Naive thymus-derived CD4-positive, alpha-beta T cell (primary cell): ENCODE measurements around the gene CFAP99. TPM values are rescaled to one million over a fixed set of nuclear protein-coding genes. Genes with fewer than 3 reads are reported as not detected.

Experiments used
- ATAC-seq: fragments of 150-1000 bp; cut with Tn5 transposase; 2 replicates; pipeline ENCODE4 v1.10.0; 2021; ENCODE audit warnings: mild to moderate bottlenecking, moderate library complexity
- CTCF ChIA-PET: fragments of 350-600 bp; sonication (Branson Sonifier 250); formaldehyde crosslinking; loops from one replicate; lab custom pipeline; 2021; ENCODE audit warnings: antibody characterized with exemption; lab: Charles Lee
- POLR2A ChIA-PET: fragments of 350-600 bp; sonication (Branson Sonifier 250); formaldehyde crosslinking; loops from one replicate; lab custom pipeline; 2021; ENCODE audit warnings: antibody characterized with exemption, inconsistent platforms; lab: Charles Lee
- DNase-seq, 9 donors: peaks; one replicate each; pipeline versions ENCODE4 v3.0.0 to v3.0.0-alpha.2; 2020 to 2022; ENCODE audit warnings: mixed read lengths in 1 of 9
- H3K27ac ChIP-seq: one replicate; pipeline ENCODE4 v1.7.0; 2013; ENCODE audit warnings: mild to moderate bottlenecking, low read depth, low read length, moderate library complexity
- H3K27me3 ChIP-seq, 2 donors: one replicate each; pipeline ENCODE4 v1.7.0; 2013; ENCODE audit warnings: low read length in 2 of 2, mild to moderate bottlenecking in 2 of 2, moderate library complexity in 2 of 2; ENCODE audit not compliant: control insufficient read depth in 2 of 2, insufficient read depth in 2 of 2
- H3K36me3 ChIP-seq, 3 experiments: 1 replicate in 2 of 3; 2 replicates in 1 of 3; pipeline ENCODE4 v1.7.0; 2013; ENCODE audit warnings: low read length in 3 of 3, mild to moderate bottlenecking in 3 of 3, moderate library complexity in 1 of 3; ENCODE audit not compliant: insufficient read depth in 3 of 3, control insufficient read depth in 2 of 3
- H3K4me1 ChIP-seq, 2 donors: one replicate each; pipeline ENCODE4 v1.7.0; 2013; ENCODE audit warnings: low read length in 2 of 2, mild to moderate bottlenecking in 2 of 2, moderate library complexity in 1 of 2; ENCODE audit not compliant: control insufficient read depth in 2 of 2, insufficient read depth in 2 of 2
- H3K4me3 ChIP-seq: 2 replicates; pipeline ENCODE4 v1.7.0; 2013; ENCODE audit warnings: mild to moderate bottlenecking, low read length
- H3K9me3 ChIP-seq, 3 experiments: 1 replicate in 2 of 3; 2 replicates in 1 of 3; pipeline ENCODE4 v1.7.0; 2013; ENCODE audit warnings: low read length in 3 of 3; ENCODE audit not compliant: control insufficient read depth in 2 of 3
- H3K27ac Mint-ChIP-seq, 9 donors: one replicate each; pipeline ENCODE4 v1.8.0; 2020 to 2022; ENCODE audit warnings: mixed read lengths in 9 of 9, mild to moderate bottlenecking in 8 of 9, moderate library complexity in 5 of 9, inconsistent platforms in 2 of 9
- H3K27me3 Mint-ChIP-seq, 5 donors: one replicate each; pipeline ENCODE4 v1.8.0; 2021 to 2022; ENCODE audit warnings: mixed read lengths in 5 of 5, mild to moderate bottlenecking in 1 of 5
- H3K36me3 Mint-ChIP-seq, 5 donors: one replicate each; pipeline ENCODE4 v1.8.0; 2020 to 2022; ENCODE audit warnings: mixed read lengths in 5 of 5, mild to moderate bottlenecking in 3 of 5, inconsistent platforms in 1 of 5
- H3K4me1 Mint-ChIP-seq, 7 donors: one replicate each; pipeline ENCODE4 v1.8.0; 2020 to 2022; ENCODE audit warnings: mixed read lengths in 7 of 7, mild to moderate bottlenecking in 3 of 7, inconsistent platforms in 1 of 7
- H3K4me3 Mint-ChIP-seq, 10 donors: one replicate each; pipeline ENCODE4 v1.8.0; 2020 to 2022; ENCODE audit warnings: mild to moderate bottlenecking in 10 of 10, mixed read lengths in 10 of 10, moderate library complexity in 6 of 10, inconsistent platforms in 2 of 10
- H3K9me3 Mint-ChIP-seq, 11 donors: one replicate each; pipeline ENCODE4 v1.8.0; 2020 to 2022; ENCODE audit warnings: mixed read lengths in 11 of 11, mild to moderate bottlenecking in 4 of 11, inconsistent platforms in 1 of 11, moderate library complexity in 1 of 11
- intact Hi-C, 2 donors: fragments of 100-400 bp; cut with micrococcal nuclease; formaldehyde crosslinking; loops; one replicate each; pipeline ENCODE4 v1.15.1; 2023
- polyA plus RNA-seq, 2 donors: library from polyadenylated mRNA; unstranded; fragments of 300-500 nt; fragmentation: Illumina TruSeq; gene quantifications; one replicate each; pipeline ENCODE4 v1.2.3, GENCODE V29; 2021
- total RNA-seq, 6 experiments: library from RNA in 5 of 6; stranded (reverse) in 5 of 6; gene quantifications; 1 replicate in 5 of 6; 2 replicates in 1 of 6; pipeline ENCODE4 v1.2.3 and lab custom pipeline; 2021 to 2026

Gene CFAP99
- total and polyA plus RNA-seq, 7 experiments from 2014 or later, result 0.12 to 0.27 TPM; not detected in 5

- H3K27ac Mint-ChIP-seq, result peak overlapping the region in 4 of 9 donors; percentile 19 to 74 (median 52)
Observed at GRCh38 chr4:2501034-2501594, 82.4 kb downstream of the CFAP99 start.

GRCh38 chr4:2503809-2504208 lies 85.1 kb downstream of the CFAP99 start:
- ATAC-seq (no peak), DNase-seq (no peak)
- H3K9me3 ChIP-seq, result no peaks in the 10 kb centered on the region
- Mint-ChIP-seq H3K4me3 (no peak overlapping the region), H3K36me3 (peaks cover 3 to 36% (median 13%) of the 10 kb centered on the region in 5 donors), H3K9me3 (peaks cover 0 to 1% (median 0%) of the 10 kb centered on the region in 11 donors), H3K4me1 (peaks cover 0 to 23% (median 10%) of the 10 kb centered on the region in 7 donors), H3K27me3 (no peaks in the 10 kb centered on the region), H3K27ac (peak overlapping the region in 3 of 9 donors; percentile 10 to 67 (median 62))
- H3K27me3 ChIP-seq, result no peaks in the 10 kb centered on the region
- no peak overlapping the region for H3K27ac ChIP-seq
- H3K36me3 ChIP-seq, result peaks cover 7 to 77% (median 8%) of the 10 kb centered on the region in 3 experiments
- POLR2A ChIA-PET, result interaction anchor here (0.8 kb wide), 1 partner anchor 35 kb away, joined by 3 read pairs; the partner anchor contains the start of gene RNF4
- CTCF ChIA-PET, result no interaction called here
- H3K4me1 ChIP-seq, result no peaks in the 10 kb centered on the region
- intact Hi-C loops, result loop anchor here in 1 of 2 donors (5.0 kb wide), 1 partner anchor 37 kb away; the partner anchor contains the start of gene RNF4
- H3K4me3 ChIP-seq, result no peak overlapping the region

More at GRCh38 chr4:2501034-2501594, 82.4 kb downstream of the CFAP99 start:
- intact Hi-C loops, result loop anchor here in 1 of 2 donors (5.0 kb wide), 1 partner anchor 34 kb away; the partner anchor contains the start of gene RNF4
- peaks cover 4 to 13% (median 5%) of the 10 kb centered on the region in 7 donors for H3K4me1 Mint-ChIP-seq
- peaks cover 3 to 38% (median 18%) of the 10 kb centered on the region in 5 donors for H3K36me3 Mint-ChIP-seq
- H3K9me3 Mint-ChIP-seq, result peaks cover 0 to 1% (median 0%) of the 10 kb centered on the region in 11 donors
- ChIA-PET CTCF (no interaction called here), POLR2A (no interaction called here)
- H3K4me3 Mint-ChIP-seq, result no peak overlapping the region
- Histone ChIP-seq H3K4me1 (no peaks in the 10 kb centered on the region), H3K4me3 (no peak overlapping the region), H3K36me3 (peaks cover 20 to 82% (median 22%) of the 10 kb centered on the region in 3 experiments), H3K27ac (no peak overlapping the region), H3K9me3 (no peaks in the 10 kb centered on the region), H3K27me3 (no peaks in the 10 kb centered on the region)
- DNase-seq (no peak), ATAC-seq (no peak)
- H3K27me3 Mint-ChIP-seq, result no peaks in the 10 kb centered on the region

- Histone ChIP-seq H3K4me3 (no peak overlapping the region), H3K27me3 (no peaks in the 10 kb centered on the region), H3K27ac (no peak overlapping the region), H3K9me3 (no peaks in the 10 kb centered on the region), H3K36me3 (peaks cover 0 to 71% (median 14%) of the 10 kb centered on the region in 3 experiments), H3K4me1 (peaks cover 0 to 13% of the 10 kb centered on the region in 2 donors)
- CTCF ChIA-PET, result no interaction called here
- H3K4me1 Mint-ChIP-seq, result peaks cover 0 to 19% (median 7%) of the 10 kb centered on the region in 7 donors
- H3K27ac Mint-ChIP-seq, result peak overlapping the region in 2 of 9 donors; percentile 28 to 82
- DNase-seq (no peak), ATAC-seq (no peak)
- H3K27me3 Mint-ChIP-seq, result no peaks in the 10 kb centered on the region
- intact Hi-C loops, result no loop called here
- POLR2A ChIA-PET, result interaction anchor here (0.6 kb wide), 1 partner anchor 19 kb away, joined by 4 read pairs; no protein-coding TSS in a partner anchor
- H3K4me3 Mint-ChIP-seq, result no peak overlapping the region
- peaks cover 0 to 33% (median 6%) of the 10 kb centered on the region in 5 donors for H3K36me3 Mint-ChIP-seq
- H3K9me3 Mint-ChIP-seq, result no peaks in the 10 kb centered on the region
Observed at GRCh38 chr4:2507259-2507658, 88.5 kb downstream of the CFAP99 start.

- Histone ChIP-seq H3K9me3 (no peaks in the 10 kb centered on the region), H3K27me3 (no peaks in the 10 kb centered on the region), H3K27ac (no peak overlapping the region), H3K4me1 (peaks cover 0 to 13% of the 10 kb centered on the region in 2 donors), H3K4me3 (no peak overlapping the region), H3K36me3 (peaks cover 4 to 74% (median 17%) of the 10 kb centered on the region in 3 experiments)
- Mint-ChIP-seq H3K4me3 (no peak overlapping the region), H3K27me3 (no peaks in the 10 kb centered on the region), H3K27ac (no peak overlapping the region), H3K9me3 (no peaks in the 10 kb centered on the region), H3K36me3 (peaks cover 0 to 33% (median 6%) of the 10 kb centered on the region in 5 donors), H3K4me1 (peaks cover 0 to 19% (median 7%) of the 10 kb centered on the region in 7 donors)
- ATAC-seq (no peak), DNase-seq (no peak)
- CTCF ChIA-PET, result no interaction called here
- intact Hi-C loops, result no loop called here
- POLR2A ChIA-PET, result interaction anchor here (0.6 to 0.8 kb wide), 4 partner anchors 12 to 874 kb away, joined by 3 to 4 read pairs (median 4); no protein-coding TSS in a partner anchor
Observed at GRCh38 chr4:2507855-2508254, 89.1 kb downstream of the CFAP99 start.

- Mint-ChIP-seq H3K27me3 (no peaks in the 10 kb centered on the region), H3K4me3 (no peak overlapping the region), H3K9me3 (no peaks in the 10 kb centered on the region), H3K27ac (peak overlapping the region in 6 of 9 donors; percentile 14 to 75 (median 40)), H3K4me1 (peaks cover 0 to 15% (median 5%) of the 10 kb centered on the region in 7 donors), H3K36me3 (peaks cover 3 to 44% (median 12%) of the 10 kb centered on the region in 5 donors)
- Histone ChIP-seq H3K9me3 (no peaks in the 10 kb centered on the region), H3K27ac (no peak overlapping the region), H3K4me3 (no peak overlapping the region), H3K4me1 (peaks cover 0 to 13% of the 10 kb centered on the region in 2 donors), H3K27me3 (no peaks in the 10 kb centered on the region), H3K36me3 (peaks cover 11 to 84% (median 25%) of the 10 kb centered on the region in 3 experiments)
- POLR2A ChIA-PET, result no interaction called here
- intact Hi-C loops, result no loop called here
- CTCF ChIA-PET, result no interaction called here
- ATAC-seq (no peak), DNase-seq (no peak)
Observed at GRCh38 chr4:2510351-2511259, 91.8 kb downstream of the CFAP99 start.

- CTCF ChIA-PET, result interaction anchor here (0.6 kb wide), 1 partner anchor 368 kb away, joined by 3 read pairs; no protein-coding TSS in a partner anchor
- H3K9me3 Mint-ChIP-seq, result no peaks in the 10 kb centered on the region
- H3K27ac ChIP-seq, result no peak overlapping the region
Observed at GRCh38 chr4:2511645-2512131, 92.9 kb downstream of the CFAP99 start.

More at GRCh38 chr4:2511645-2512131, 92.9 kb downstream of the CFAP99 start:
- peaks cover 11 to 82% (median 25%) of the 10 kb centered on the region in 3 experiments for H3K36me3 ChIP-seq
- Mint-ChIP-seq H3K4me1 (peaks cover 0 to 15% (median 4%) of the 10 kb centered on the region in 7 donors), H3K4me3 (no peak overlapping the region), H3K36me3 (peaks cover 3 to 49% (median 12%) of the 10 kb centered on the region in 5 donors), H3K27ac (peak overlapping the region in 6 of 9 donors; percentile 2 to 88 (median 44)), H3K27me3 (no peaks in the 10 kb centered on the region)
- peak; percentile 28 for ATAC-seq
- no peaks in the 10 kb centered on the region for H3K9me3 ChIP-seq
- H3K4me1 ChIP-seq, result peaks cover 0 to 13% of the 10 kb centered on the region in 2 donors
- no peak overlapping the region for H3K4me3 ChIP-seq
- no peak for DNase-seq
- POLR2A ChIA-PET, result no interaction called here
- H3K27me3 ChIP-seq, result no peaks in the 10 kb centered on the region
- intact Hi-C loops, result no loop called here
